GM12873 (cell line): Measurements from ENCODE around the gene ACTN1.

Experiments used
- CTCF ChIP-seq: IDR thresholded peaks from 2 replicates; pipeline ENCODE4 v1.5.1; 2012; ENCODE audit warnings: low read depth, mild to moderate bottlenecking, moderate library complexity, low read length, control low read depth; ENCODE audit not compliant: insufficient read depth; ENCODE audit errors: missing control alignments

The ACTN1 gene

GRCh38 chr14:68925373-68925772 lies 53.7 kb downstream of the ACTN1 start:
- no peak for TF ChIP-seq CTCF

DNA sequence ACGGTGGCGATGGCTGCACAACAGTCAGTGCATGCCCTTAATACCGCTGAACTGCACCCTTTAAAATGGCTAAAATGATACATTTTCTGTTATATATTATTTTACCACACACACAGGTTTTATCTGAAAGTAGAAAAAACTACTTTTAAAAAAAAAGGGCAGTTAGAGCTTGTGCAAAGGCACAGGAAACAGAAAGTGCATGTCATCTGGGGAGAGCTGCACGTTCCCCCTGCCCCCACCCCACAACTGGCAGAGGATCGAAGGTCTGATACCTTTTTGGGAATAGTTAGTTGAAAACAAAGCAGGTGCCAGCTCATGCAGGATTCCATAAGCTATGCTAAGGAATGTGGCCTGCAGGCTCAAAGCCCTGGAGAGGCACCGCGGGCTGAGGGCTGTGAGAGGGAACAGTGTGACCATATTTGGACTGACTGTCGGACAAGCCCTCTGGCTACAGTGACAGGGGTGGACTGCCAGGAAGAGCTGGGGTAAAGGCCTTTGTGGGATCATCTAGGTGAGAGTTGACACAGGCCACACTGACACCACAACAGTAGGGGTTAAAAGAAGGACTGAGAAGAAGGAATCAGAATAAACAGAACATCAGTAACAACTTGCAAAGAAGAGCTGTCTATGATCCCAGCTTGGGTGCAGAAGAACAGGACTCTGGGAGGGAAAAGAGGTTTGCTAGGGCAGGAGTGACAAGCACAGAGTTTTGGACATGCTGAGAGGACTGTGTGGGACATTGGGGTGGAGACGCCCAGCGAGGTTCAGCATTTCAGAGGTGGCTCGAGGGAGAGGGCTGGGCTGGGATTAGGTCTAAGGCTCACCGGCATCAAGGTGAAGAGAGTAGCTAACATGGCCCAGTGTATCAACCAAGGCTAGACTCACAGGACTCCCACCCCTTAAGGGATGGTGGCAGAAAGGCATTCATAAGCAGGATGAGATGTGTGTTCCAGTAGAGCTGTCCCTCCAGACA lies 54.6 kb downstream of the ACTN1 start:
- TF ChIP-seq CTCF: no peak

GRCh38 chr14:68922886-68923285 lies 56.2 kb downstream of the ACTN1 start:
- no peak for TF ChIP-seq CTCF

DNA sequence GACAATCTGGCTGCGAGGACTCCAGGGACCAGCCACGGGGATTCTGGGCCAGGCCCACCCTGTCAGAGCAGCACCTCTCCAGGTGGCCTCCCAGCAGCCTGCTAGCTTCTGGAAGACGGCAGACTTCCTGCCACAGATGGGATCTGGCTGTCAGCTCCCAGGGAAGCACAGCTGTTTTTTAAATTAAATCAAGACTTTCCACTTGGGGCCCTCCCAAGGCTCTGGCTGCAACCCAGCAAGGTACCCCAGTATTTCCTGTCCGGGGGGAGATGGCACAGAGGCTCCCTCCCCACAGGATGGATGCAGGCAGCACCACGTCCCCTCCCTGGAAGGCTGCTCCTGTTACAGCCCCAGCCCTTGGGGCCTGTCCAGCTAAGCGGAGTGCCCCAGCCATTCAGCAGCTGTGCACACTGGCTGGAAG lies 56.9 kb downstream of the ACTN1 start:
- no peak for TF ChIP-seq CTCF

GRCh38 chr14:68921666-68922065 lies 57.4 kb downstream of the ACTN1 start:
- TF ChIP-seq CTCF: no peak

- TF ChIP-seq CTCF: no peak
These were observed 58.1 kb downstream of the ACTN1 start for GRCh38 chr14:68921049-68921448.

GRCh38 chr14:68919129-68919927 lies 59.8 kb downstream of the ACTN1 start:
- no peak for TF ChIP-seq CTCF
